Endometrial microvascular endothelial cells (primary cell): Measurements from ENCODE around the gene MMP11. TPM values are rescaled to one million over a fixed set of nuclear protein-coding genes. Genes with fewer than 3 reads are reported as not detected.
"Not testable (repeated sequence)": the region's sequence is repeated elsewhere in the genome, so short reads cannot be mapped to it uniquely, and the experiment has no call there.

Experiments
- in situ Hi-C: cut with HindIII; loops from 2 replicates; pipeline ENCODE4 v1.10.0; 2017; ENCODE audit warnings: low sequenced_read_pairs, low pct_unique_long_range_greater_than_20kb; ENCODE audit errors: inconsistent ontology term
- total RNA-seq: library from RNA; depleted of rRNA; stranded (reverse); fragments of >200 nt; gene quantifications from one replicate; pipeline ENCODE4 v1.2.3, GENCODE V29; 2015; ENCODE audit errors: inconsistent ontology term

The MMP11 gene, protein sequence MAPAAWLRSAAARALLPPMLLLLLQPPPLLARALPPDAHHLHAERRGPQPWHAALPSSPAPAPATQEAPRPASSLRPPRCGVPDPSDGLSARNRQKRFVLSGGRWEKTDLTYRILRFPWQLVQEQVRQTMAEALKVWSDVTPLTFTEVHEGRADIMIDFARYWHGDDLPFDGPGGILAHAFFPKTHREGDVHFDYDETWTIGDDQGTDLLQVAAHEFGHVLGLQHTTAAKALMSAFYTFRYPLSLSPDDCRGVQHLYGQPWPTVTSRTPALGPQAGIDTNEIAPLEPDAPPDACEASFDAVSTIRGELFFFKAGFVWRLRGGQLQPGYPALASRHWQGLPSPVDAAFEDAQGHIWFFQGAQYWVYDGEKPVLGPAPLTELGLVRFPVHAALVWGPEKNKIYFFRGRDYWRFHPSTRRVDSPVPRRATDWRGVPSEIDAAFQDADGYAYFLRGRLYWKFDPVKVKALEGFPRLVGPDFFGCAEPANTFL
- total RNA-seq = 2.4 TPM

- in situ Hi-C loops = no loop called here
Observed at GRCh38 chr22:23772649-23773473, at the start of gene MMP11. MMP11 (plus strand) TSS chr22:23772849; CDS start chr22:23772871, 22 bp downstream.

- in situ Hi-C loops = not testable (repeated sequence)
Observed at GRCh38 chr22:23728108-23728507, 44.5 kb upstream of the MMP11 start.

GRCh38 chr22:23737696-23738095 lies 35.0 kb upstream of the MMP11 start:
- in situ Hi-C loops = no loop called here

- in situ Hi-C loops = no loop called here
Observed at GRCh38 chr22:23742505-23743264, 30.0 kb upstream of the MMP11 start.

DNA sequence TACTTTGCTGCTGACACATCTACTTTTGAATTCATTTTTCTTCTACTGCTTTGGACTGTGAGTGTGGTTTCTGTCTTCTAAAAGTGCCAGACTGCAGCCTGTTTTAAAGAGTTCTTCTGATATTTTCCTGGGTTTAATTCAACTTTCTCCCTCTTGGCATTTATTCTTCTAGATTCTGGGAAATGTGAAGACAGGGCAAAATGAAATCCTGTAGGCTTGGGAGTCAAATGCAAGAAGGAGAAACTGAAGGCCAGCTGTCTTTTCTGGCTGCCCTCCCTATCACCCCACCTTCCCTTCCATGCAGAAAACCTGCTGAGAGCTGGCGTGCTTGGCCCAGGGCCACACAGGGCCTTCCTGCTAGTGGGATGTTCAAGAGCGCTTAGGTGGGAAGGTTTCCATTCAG lies 29.3 kb upstream of the MMP11 start:
- in situ Hi-C loops = no loop called here

- in situ Hi-C loops = no loop called here
Observed at GRCh38 chr22:23744001-23744400, 28.6 kb upstream of the MMP11 start.

DNA sequence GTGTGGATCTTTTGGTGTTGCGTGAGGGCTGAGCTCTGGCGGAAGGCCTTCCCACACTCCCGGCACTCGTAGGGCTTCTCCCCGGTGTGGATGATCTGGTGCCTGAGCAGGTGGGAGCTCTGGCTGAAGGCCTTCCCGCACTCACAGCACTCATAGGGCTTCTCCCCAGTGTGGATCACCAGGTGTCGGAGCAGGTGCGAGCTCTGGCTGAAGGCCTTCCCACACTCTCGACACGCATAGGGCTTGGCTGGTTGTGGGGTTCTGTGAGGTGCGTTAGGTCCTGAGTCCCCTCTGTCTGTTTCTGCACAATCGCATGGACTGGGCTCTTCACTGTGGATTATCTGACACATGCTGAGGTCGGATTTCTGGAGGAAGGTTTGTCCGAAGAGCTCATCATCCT lies 28.2 kb upstream of the MMP11 start:
- in situ Hi-C loops = no loop called here

DNA sequence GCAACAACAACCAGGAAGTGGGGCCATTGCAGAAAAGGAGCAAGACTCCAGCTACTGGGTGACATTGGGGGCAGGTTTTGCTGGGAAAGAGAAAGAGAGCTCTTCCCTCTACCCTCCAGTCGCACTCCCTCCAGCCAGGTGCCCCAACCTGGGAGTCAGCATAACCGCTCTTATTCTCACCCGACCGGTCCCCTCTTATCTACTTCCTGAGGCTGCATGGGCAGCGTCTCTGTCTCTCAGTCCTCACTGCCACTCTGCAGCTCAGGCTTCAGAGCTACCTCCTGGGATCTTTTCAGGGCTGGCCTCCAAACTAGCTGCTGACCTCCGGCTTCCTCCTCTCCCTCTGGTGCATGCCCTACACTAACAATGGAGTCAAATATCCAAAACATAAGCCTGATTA lies 26.9 kb upstream of the MMP11 start:
- in situ Hi-C loops = no loop called here

DNA sequence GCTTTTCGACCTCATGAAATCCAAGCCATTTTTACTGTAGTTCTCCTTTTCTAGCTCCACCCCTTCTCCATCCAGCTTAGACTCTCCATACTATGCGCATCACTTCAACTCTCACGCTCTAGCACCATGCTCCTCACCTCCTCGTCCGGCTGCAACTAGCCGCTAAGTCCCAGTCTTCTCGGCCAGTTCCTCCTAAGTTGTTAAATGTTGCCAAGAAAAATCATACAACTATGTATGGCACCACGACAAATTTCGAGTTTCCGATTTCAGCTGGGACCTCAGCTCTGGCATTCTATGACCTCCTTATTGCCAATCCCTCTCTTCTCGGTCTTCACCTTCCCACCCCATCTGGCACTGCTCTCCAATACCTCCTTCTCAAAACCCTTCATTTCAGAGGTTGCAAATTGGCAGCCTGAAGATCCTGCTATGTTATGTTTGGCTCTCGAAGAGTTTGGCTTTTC lies 22.8 kb upstream of the MMP11 start:
- in situ Hi-C loops = no loop called here

DNA sequence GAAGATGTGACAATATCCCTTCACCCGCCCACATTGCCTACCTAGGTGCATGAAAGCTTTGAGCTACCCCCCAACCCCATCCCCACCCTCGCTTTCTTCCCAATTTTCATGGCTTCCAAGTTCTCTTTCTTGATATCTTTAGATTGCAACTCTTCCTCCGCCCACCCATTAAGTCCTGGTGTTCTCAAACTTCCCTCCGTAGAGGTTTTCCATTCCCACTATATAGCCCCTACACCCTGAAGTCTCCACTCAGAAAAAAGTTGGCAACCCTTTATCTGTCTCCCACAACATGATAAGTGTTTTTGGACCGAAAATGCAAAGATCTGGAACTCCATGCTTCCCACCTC lies 22.3 kb upstream of the MMP11 start:
- in situ Hi-C loops = no loop called here

DNA sequence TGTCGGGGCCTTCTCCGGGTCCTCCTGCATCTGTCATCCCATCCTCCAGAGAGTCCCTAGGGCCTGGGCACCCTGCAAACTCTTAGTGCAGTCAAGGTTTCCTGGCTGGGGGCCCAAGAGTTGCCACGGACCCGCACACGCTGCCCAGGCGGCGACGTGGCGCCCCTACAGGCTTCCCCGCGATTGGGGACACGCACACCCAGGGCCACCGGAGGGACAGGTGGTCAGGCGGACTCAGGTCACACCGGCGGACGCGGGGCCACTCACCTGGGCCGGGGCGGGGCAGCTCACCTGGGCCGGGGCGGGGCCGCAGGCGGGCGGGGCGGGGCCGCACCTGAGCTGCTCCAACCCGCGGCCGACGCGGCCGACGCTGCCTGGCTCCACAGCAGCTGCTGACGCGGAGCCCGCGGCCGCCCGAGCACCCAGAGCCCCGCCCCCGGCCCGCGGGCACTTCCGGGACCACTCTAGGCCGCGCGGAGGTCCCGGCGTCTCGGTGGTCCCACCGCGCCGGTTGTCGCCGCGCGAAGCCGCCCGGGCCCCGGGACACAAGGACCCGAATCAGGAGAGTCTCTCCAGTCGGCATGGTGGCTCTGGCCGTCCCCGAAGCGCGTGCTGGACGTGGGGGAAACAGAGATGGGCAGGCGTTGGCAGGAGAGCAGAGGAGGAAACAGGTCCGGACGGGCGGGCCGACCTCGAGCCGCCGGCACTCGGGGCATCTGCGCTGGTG lies 21.8 kb upstream of the MMP11 start, which contains the start of gene ZNF70:
Gene ZNF70, minus strand, starts transcription at position 399 of the 727 bp plus-strand sequence. CDS start 5,972 bp downstream, outside the sequence.
- in situ Hi-C loops = no loop called here

GRCh38 chr22:23751441-23751996 lies 21.1 kb upstream of the MMP11 start:
- in situ Hi-C loops = no loop called here

DNA sequence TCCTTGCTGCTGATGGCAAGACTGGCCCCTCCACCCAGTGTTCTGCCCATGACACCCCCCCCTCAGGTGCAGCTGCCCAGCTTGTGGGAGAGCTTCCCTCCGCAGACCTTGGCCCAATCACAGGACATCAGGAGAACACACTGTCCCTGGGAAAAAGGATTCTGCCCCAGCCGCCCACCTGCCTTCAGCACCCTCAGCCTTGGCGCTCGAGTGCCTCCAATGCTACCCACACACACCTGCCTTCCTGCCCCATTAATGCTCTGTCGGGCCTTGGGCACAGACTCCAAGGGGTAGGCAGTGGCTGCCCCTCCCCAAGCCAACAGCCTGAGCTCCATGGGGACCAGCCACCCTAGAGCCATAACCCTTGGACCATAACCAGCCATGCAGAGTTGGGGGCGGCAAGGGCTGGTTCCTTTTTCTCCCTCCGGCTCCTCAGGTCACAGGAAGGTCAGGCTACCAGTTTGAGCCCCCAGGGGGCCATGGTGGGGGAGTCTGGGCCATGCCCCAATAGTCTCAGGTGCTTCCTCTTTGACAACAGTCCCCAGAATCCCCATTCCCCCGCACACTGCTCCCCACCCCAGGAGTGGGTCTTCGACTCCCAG lies 20.5 kb upstream of the MMP11 start:
- in situ Hi-C loops = no loop called here

- in situ Hi-C loops = no loop called here
Observed at GRCh38 chr22:23752750-23753149, 19.9 kb upstream of the MMP11 start.

- in situ Hi-C loops = no loop called here
Observed at GRCh38 chr22:23753385-23753784, 19.3 kb upstream of the MMP11 start.

DNA sequence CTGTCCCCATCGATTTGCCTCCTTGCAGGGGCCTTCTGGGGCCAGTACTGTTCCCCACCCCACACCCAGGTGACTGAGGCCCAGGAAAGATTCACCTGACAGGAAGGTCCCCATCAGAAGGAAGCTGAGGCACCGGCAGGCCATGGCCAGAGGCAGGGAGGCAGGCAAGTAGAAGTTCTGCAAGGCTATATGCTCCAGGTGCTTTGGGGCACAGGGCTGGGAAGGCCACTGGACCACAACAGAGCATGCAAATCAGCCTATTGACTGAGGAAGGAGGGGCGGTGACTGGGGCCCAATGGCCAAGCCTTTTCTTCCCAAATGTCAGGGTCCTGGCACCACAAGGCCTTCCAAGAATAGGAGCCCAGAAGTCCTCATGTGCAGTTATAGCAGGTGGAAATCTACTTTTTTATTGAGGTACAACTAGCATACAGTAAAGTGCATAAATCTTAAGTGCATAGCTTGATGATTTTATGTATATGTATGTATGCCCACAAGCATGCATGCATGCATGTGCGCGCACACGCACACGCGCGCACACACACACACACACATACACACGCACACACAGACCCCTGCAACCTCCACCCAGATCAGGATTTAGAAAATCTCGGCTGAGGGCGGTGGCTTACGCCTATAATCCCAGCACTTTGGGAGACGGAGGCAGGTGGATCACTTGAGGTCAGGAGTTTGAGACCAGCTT lies 18.3 kb upstream of the MMP11 start, which contains the start of gene VPREB3:
Gene VPREB3, minus strand, starts transcription at position 206 of the 700 bp plus-strand sequence. Its CDS starts 62 bp downstream, at position 144.
- in situ Hi-C loops = no loop called here

DNA sequence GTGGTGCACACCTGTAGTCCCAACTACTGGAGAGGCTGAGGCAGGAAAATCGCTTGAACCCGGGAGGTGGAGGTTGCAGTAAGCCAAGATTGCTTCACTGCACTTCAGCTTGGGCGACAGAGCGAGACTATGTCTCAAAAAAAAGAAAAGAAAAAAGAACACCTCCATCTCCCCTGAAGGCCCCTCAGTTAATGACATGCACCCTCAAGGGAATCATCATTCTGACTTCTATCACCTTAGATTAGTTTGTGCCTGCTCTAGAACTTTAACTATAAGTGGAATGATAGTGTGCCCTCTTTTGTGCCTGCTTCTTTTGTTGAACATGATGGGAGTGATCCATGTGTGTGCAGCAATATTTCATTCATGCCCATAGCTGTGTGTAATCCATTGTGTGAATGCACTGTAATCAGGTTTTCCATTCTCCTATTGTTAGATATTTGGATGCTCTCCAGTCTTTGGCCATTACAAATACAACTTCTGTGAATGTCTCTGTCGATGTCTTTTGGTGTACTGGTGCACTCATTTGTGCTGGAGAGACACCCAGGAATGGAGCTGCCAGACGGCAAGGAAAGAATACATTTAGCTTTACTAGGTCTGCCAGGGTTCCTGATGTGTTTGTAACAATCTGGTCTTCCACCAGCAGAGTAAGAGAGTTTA lies 17.5 kb upstream of the MMP11 start:
- in situ Hi-C loops = no loop called here
